SJSA1 (cell line): ENCODE data around the gene TMIGD1. TPM values are rescaled to one million over a fixed set of nuclear protein-coding genes. Genes with fewer than 3 reads are reported as not detected.
"Not testable (repeated sequence)": the region's sequence is repeated elsewhere in the genome, so short reads cannot be mapped to it uniquely, and the experiment has no call there.

Source experiments
- DNase-seq, 2 experiments: peaks; one replicate each; pipeline ENCODE4 v3.0.0-alpha.2; 2015 to 2020; ENCODE audit warnings: low spot score in 2 of 2, low read depth in 1 of 2
- H3K27ac ChIP-seq: fragments of 250-450 bp; sonication (Bioruptor Pico); 2 replicates; pipeline ENCODE4 v1.5.1; 2020; ENCODE audit warnings: mild to moderate bottlenecking, moderate library complexity
- H3K27me3 ChIP-seq: fragments of 250-450 bp; sonication (Bioruptor Pico); replicated peaks from 2 replicates; pipeline ENCODE4 v1.5.1; 2020; ENCODE audit warnings: mild to moderate bottlenecking, moderate library complexity
- H3K36me3 ChIP-seq: fragments of 250-450 bp; sonication (Bioruptor Pico); 2 replicates; pipeline ENCODE4 v1.5.1; 2020; ENCODE audit warnings: mild to moderate bottlenecking
- H3K4me1 ChIP-seq: fragments of 250-450 bp; sonication (Bioruptor Pico); replicated peaks from 2 replicates; pipeline ENCODE4 v1.6.1; 2021; ENCODE audit warnings: mild to moderate bottlenecking
- H3K4me3 ChIP-seq: fragments of 250-450 bp; sonication (Bioruptor Pico); 2 replicates; pipeline ENCODE4 v1.5.1; 2020; ENCODE audit warnings: mild to moderate bottlenecking
- H3K9me3 ChIP-seq: fragments of 250-450 bp; sonication (Bioruptor Pico); replicated peaks from 2 replicates; pipeline ENCODE4 v1.5.1; 2020; ENCODE audit warnings: mild to moderate bottlenecking
- total RNA-seq: library from RNA; depleted of rRNA; stranded (reverse); fragments of >200 nt; shearing (Covaris generic); gene quantifications from 2 replicates; pipeline ENCODE4 v1.2.3, GENCODE V29; 2014

The TMIGD1 gene
- total RNA-seq, 1 experiment from 2014 or later = not detected

GRCh38 chr17:30347488-30347887, 13.6 kb upstream of the TMIGD1 start:
- no peaks in the 10 kb centered on the region; the same call in 1 of the 2 replicates for H3K9me3 ChIP-seq
- no peak overlapping the region for H3K27ac ChIP-seq
- peaks cover 7% of the 10 kb centered on the region; the same call in 1 of the 2 replicates for H3K4me1 ChIP-seq
- no peak overlapping the region for H3K4me3 ChIP-seq
- H3K36me3 ChIP-seq = no peaks in the 10 kb centered on the region
- DNase-seq = no peak
- H3K27me3 ChIP-seq = no peaks in the 10 kb centered on the region

- Histone ChIP-seq H3K4me3 (no peak overlapping the region), H3K27ac (no peak overlapping the region), H3K9me3 (no peaks in the 10 kb centered on the region; the same call in 1 of the 2 replicates), H3K36me3 (no peaks in the 10 kb centered on the region), H3K27me3 (no peaks in the 10 kb centered on the region), H3K4me1 (peaks cover 10% of the 10 kb centered on the region)
- DNase-seq = no peak
Measured at GRCh38 chr17:30346221-30346795, 12.5 kb upstream of the TMIGD1 start.

GRCh38 chr17:30345527-30346075, 11.7 kb upstream of the TMIGD1 start:
- no peaks in the 10 kb centered on the region for H3K36me3 ChIP-seq
- no peaks in the 10 kb centered on the region for H3K27me3 ChIP-seq
- no peak for DNase-seq
- no peak overlapping the region for H3K27ac ChIP-seq
- H3K9me3 ChIP-seq = no peaks in the 10 kb centered on the region; the same call in 1 of the 2 replicates
- no peak overlapping the region for H3K4me3 ChIP-seq
- H3K4me1 ChIP-seq = peaks cover 17% of the 10 kb centered on the region

GRCh38 chr17:30345089-30345433, 11.2 kb upstream of the TMIGD1 start:
- no peaks in the 10 kb centered on the region; the same call in 1 of the 2 replicates for H3K9me3 ChIP-seq
- no peak for DNase-seq

GRCh38 chr17:30344283-30345088, 10.6 kb upstream of the TMIGD1 start:
- Histone ChIP-seq H3K4me1 (peaks cover 26% of the 10 kb centered on the region), H3K27me3 (no peaks in the 10 kb centered on the region), H3K27ac (no peak overlapping the region), H3K4me3 (no peak overlapping the region), H3K9me3 (no peaks in the 10 kb centered on the region; the same call in 1 of the 2 replicates), H3K36me3 (no peaks in the 10 kb centered on the region)
- DNase-seq = no peak

More at GRCh38 chr17:30345089-30345433, 11.2 kb upstream of the TMIGD1 start:
- Histone ChIP-seq H3K36me3 (no peaks in the 10 kb centered on the region), H3K4me3 (no peak overlapping the region), H3K4me1 (peaks cover 22% of the 10 kb centered on the region), H3K27me3 (no peaks in the 10 kb centered on the region), H3K27ac (no peak overlapping the region)

GRCh38 chr17:30343796-30344195, 9.9 kb upstream of the TMIGD1 start:
- no peak for DNase-seq
- no peaks in the 10 kb centered on the region; the same call in 1 of the 2 replicates for H3K9me3 ChIP-seq
- no peak overlapping the region for H3K27ac ChIP-seq
- H3K4me1 ChIP-seq = peaks cover 26% of the 10 kb centered on the region
- H3K36me3 ChIP-seq = no peaks in the 10 kb centered on the region
- H3K4me3 ChIP-seq = no peak overlapping the region
- H3K27me3 ChIP-seq = no peaks in the 10 kb centered on the region

- not testable (repeated sequence) for H3K36me3 ChIP-seq, DNase-seq, H3K4me3 ChIP-seq
Measured at GRCh38 chr17:30343244-30343643, 9.4 kb upstream of the TMIGD1 start.

GRCh38 chr17:30341703-30342249, 7.9 kb upstream of the TMIGD1 start:
- Histone ChIP-seq H3K27ac (no peak overlapping the region), H3K4me3 (no peak overlapping the region), H3K27me3 (no peaks in the 10 kb centered on the region), H3K9me3 (no peaks in the 10 kb centered on the region; the same call in 1 of the 2 replicates), H3K36me3 (no peaks in the 10 kb centered on the region), H3K4me1 (peaks cover 26% of the 10 kb centered on the region)
- no peak for DNase-seq

More at GRCh38 chr17:30343244-30343643, 9.4 kb upstream of the TMIGD1 start:
- H3K27me3 ChIP-seq, H3K9me3 ChIP-seq, H3K27ac ChIP-seq: not testable (repeated sequence)
- H3K4me1 ChIP-seq = peaks cover 26% of the 10 kb centered on the region

GRCh38 chr17:30340801-30341356, 7.0 kb upstream of the TMIGD1 start:
- Histone ChIP-seq H3K9me3 (no peaks in the 10 kb centered on the region), H3K4me1 (peaks cover 26% of the 10 kb centered on the region), H3K36me3 (no peaks in the 10 kb centered on the region), H3K27ac (peak overlapping the region; percentile 74), H3K27me3 (no peaks in the 10 kb centered on the region), H3K4me3 (no peak overlapping the region)
- peak in 1 of 2 experiments; percentile 54 for DNase-seq

GRCh38 chr17:30339086-30339485, 5.2 kb upstream of the TMIGD1 start:
- peaks cover 28% of the 10 kb centered on the region for H3K4me1 ChIP-seq
- no peak overlapping the region for H3K4me3 ChIP-seq
- no peak for DNase-seq
- no peak overlapping the region for H3K27ac ChIP-seq
- H3K9me3 ChIP-seq = no peaks in the 10 kb centered on the region
- H3K27me3 ChIP-seq = no peaks in the 10 kb centered on the region
- no peaks in the 10 kb centered on the region for H3K36me3 ChIP-seq

- Histone ChIP-seq H3K36me3 (no peaks in the 10 kb centered on the region), H3K4me1 (peaks cover 34% of the 10 kb centered on the region), H3K4me3 (no peak overlapping the region), H3K27ac (no peak overlapping the region), H3K9me3 (no peaks in the 10 kb centered on the region), H3K27me3 (no peaks in the 10 kb centered on the region)
- DNase-seq = no peak
Measured at GRCh38 chr17:30337393-30337999, 3.6 kb upstream of the TMIGD1 start.

- no peak overlapping the region for H3K4me3 ChIP-seq
- H3K27ac ChIP-seq = no peak overlapping the region
- peak; percentile 57 to 72 for DNase-seq
- no peaks in the 10 kb centered on the region for H3K36me3 ChIP-seq
- peaks cover 43% of the 10 kb centered on the region for H3K4me1 ChIP-seq
- H3K9me3 ChIP-seq = no peaks in the 10 kb centered on the region
- no peaks in the 10 kb centered on the region for H3K27me3 ChIP-seq
Measured at GRCh38 chr17:30336369-30337171, 2.7 kb upstream of the TMIGD1 start.

- Histone ChIP-seq H3K27ac (no peak overlapping the region), H3K4me1 (peaks cover 25% of the 10 kb centered on the region), H3K4me3 (no peak overlapping the region), H3K27me3 (no peaks in the 10 kb centered on the region), H3K36me3 (no peaks in the 10 kb centered on the region), H3K9me3 (no peaks in the 10 kb centered on the region)
- DNase-seq = peak; percentile 39 to 62
Measured at GRCh38 chr17:30334421-30334820, 564 bp upstream of the TMIGD1 start.
